NCI-H2107 treated with DMSO at 0.1 percent for 48 hours (cell line): ENCODE data around the gene MSLN.
"Not testable (repeated sequence)": the region's sequence is repeated elsewhere in the genome, so short reads cannot be mapped to it uniquely, and the experiment has no call there.

Experiments used
- DNase-seq: peaks from one replicate; lab custom pipeline; 2025; ENCODE audit not compliant: unreplicated experiment; lab: John Stamatoyannopoulos, UW

MSLN gene

DNA sequence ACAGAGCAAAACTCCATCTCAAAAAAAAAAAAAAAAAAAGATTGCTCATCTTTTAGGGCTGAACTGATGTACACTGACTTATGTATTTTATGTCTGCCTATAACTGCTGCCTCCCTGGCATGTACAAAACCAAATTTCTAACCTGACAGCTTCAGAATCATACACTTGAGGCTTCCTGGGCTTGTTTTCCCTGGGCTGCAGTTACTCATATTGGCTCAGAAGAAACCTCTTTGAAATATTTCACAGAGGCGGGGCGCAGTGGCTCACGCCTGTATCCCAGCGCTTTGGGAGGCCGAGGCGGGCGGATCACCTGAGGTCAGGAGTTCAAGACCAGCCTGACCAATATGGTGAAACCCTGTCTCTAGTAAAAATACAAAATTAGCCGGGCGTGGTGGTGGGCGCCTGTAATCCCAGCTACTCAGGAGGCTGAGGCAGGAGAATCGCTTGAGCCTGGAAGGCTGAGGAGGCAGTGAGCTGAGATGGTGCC, 6.4 kb upstream of the MSLN start:
- DNase-seq, result not testable (repeated sequence)

DNA sequence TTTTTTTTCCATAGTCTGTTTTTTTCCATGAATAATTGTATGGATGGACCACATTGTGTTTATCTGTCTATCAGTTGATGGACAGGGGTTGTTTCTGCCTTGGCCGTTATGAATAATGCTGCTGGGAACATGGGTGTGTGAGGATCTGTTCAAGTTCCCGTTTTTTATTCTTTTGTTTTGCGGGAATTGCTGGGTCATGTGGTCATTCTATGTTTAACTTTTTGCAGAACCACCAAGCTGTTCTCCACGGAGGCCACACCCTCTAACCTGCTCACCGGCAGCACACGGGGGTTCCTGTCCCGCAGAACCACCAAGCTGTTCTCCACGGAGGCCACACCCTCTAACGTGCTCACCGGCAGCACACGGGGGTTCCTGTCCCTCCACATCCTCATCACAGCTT, 5.9 kb upstream of the MSLN start:
- no peak for DNase-seq

- no peak for DNase-seq
Measured at GRCh38 chr16:756428-756827, 4.1 kb upstream of the MSLN start.

- DNase-seq, result peak; percentile 6
Measured at GRCh38 chr16:759110-759910, 1.2 kb upstream of the MSLN start.

DNA sequence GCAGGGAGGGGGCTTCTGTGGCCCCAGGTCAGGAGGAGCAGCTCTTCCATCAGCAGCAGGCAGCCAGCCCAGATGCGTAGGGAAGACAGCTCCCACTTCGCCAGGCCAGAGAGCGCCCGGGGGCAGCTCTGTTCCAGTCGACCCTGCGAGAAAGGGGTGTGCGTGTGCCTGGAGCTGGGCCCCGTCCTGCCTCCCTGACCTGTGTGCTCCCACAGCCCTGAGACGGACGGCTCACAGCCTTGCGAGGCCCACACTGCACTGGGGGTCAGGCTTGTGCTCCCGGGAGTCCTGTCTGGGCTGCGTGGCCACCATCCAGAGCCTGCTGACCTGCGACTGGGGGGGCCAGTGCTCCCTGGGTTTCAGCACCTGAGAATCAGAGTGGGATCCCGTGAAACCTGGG, 469 bp upstream of the MSLN start:
- no peak for DNase-seq

DNA sequence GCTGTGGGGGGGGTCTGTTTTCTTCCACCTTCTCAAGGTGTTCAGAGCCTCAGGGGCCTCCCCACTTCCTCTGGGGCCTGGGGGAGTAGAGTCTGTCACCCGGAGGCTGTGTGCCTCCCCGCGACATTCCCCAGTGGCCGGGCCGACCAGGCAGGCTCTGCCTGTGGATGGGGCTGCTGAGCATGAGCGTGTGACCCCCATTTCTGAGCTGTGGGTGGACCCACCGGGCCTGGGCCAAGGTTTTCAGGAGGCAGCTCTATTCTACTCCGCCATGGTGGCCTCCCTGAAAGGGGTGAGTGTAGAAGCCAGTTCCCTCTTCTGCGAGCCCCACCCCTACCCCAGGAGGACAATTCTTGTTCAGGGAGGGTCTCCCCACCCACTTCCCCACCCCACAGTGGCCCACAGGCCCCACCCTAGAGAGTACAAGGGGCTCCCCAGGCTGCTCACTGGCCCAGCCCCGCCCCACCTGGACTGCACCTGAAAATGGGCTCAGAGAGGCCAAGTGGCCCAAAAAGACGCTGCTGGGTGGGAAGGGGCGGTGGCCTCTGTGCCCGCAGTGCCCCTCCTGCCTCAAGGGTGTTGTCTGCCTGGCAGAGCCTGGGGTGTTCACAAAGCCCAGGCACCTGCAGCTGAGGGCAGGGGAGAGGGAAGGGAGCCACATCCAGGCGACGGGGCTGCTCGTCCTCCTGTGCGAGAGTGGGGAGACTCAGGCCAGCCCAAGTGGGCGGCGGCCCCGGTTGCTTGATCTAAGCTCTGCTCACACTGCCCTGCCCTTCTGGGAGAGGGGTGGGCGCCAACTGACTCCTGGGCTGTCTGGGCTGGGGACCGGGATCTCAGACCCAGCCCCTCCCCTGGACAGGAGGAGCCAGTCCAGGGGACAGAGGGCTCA, 1.3 kb downstream of the MSLN start:
- DNase-seq, result no peak

DNA sequence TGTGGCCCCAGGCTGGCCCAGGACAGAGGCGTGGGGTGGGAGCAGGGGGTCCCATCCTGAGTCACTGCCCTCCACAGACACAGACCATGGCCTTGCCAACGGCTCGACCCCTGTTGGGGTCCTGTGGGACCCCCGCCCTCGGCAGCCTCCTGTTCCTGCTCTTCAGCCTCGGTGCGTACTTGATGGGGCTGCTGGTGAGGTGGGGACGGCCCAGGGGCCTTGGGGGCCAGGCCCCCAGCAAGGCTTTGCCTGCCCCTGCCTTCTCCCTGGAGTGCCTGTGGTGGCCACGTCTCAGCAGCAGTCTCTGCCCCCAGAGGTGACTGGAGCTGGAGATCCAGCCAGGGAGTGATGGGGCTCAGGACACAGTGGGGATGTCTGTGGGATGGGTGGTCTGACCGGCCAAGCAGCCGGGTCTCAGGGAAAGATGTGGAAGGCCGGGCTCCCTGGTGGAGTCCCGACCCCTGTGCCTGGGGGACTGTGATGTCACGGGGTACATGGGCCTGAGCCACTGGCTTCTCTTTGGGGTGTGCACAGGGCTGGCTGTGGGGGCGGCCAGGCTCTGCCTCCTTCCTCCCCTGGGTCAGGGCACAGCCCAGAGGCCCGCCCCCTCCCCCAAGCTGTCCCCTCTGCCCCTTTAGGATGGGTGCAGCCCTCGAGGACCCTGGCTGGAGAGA, 2.2 kb downstream of the MSLN start:
- DNase-seq, result no peak

- no peak for DNase-seq
Measured at GRCh38 chr16:763369-764183, 3.0 kb downstream of the MSLN start.

DNA sequence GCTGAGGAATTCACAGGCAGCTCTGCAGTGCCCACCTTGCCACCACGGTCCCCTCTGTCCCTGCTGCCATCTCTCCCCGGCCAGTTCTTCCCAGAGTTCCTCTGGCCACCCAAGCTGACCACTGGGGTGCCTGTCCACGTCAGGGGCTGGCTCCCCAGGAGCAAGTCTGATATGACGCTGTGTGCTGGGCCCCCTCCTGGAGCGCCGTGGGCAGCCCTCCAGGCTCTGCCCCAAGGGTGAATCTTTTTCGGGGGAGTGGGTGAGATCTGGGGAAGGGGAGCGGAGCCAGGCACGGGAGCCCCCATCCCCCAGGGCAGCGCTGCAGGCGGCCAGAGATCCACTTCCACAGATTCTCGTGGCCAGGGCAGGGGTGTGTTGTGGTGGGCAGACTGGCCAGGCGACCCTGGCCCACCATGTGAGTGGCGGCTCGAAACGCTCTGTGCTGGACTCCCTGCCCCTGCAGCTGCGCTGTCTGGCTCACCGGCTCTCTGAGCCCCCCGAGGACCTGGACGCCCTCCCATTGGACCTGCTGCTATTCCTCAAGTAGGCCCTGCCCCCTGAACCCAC, 3.7 kb downstream of the MSLN start:
- no peak for DNase-seq

DNA sequence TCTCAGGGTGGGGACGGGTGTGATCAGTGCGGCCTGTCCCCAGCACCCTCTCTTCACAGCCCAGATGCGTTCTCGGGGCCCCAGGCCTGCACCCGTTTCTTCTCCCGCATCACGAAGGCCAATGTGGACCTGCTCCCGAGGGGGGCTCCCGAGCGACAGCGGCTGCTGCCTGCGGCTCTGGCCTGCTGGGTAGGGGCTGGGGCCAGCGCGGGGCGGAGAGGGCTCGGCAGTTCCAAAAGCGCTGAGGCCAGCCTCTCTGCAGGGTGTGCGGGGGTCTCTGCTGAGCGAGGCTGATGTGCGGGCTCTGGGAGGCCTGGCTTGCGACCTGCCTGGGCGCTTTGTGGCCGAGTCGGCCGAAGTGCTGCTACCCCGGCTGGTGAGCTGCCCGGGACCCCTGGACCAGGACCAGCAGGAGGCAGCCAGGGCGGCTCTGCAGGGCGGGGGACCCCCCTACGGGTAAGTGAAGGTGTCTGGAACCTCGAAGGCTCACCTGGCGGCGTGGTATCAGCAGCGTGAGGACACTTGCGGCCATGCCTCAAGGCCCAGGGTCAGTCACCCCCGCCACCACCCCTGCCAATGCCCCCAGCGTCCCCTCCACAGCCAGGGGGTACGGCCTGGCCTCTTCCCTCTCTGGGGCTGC, 4.4 kb downstream of the MSLN start:
- DNase-seq, result no peak

- DNase-seq, result no peak
Measured at GRCh38 chr16:765488-765865, 4.9 kb downstream of the MSLN start.

- no peak for DNase-seq
Measured at GRCh38 chr16:766008-766819, 5.7 kb downstream of the MSLN start.

DNA sequence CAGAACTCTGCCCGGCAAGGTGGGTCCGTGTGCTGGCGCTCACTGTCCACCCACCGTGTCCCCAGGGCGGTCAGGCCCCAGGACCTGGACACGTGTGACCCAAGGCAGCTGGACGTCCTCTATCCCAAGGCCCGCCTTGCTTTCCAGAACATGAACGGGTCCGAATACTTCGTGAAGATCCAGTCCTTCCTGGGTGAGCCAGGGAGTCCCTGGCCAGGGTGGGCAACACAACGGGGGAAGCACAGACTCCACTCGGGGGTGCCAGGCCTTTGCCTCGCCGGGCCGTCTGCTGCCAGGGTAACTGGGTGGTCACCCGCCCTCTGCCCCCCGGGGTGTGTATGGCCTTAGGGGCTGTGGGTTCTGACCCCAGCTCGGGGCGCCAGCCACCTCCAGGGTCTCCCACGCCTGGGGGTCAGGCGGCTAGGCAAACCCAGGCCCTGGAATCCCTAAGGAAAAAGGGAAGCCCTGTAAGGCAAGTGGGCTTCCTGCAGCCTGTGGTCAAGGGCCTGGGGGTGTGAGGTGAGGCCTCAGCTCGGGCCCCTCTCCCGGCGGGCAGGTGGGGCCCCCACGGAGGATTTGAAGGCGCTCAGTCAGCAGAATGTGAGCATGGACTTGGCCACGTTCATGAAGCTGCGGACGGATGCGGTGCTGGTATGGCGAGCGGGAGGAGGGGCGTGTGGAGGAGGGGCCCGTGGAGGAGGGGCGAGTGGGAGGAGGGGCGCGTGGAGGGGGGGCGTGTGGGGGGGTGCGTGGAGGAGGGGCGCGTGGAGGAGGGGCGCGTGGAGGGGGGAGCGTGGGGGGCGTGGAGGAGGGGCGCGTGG, 6.5 kb downstream of the MSLN start:
- no peak for DNase-seq

- no peak for DNase-seq
Measured at GRCh38 chr16:767743-768235, 7.3 kb downstream of the MSLN start.

- no peak for DNase-seq
Measured at GRCh38 chr16:768428-768827, 7.9 kb downstream of the MSLN start.

DNA sequence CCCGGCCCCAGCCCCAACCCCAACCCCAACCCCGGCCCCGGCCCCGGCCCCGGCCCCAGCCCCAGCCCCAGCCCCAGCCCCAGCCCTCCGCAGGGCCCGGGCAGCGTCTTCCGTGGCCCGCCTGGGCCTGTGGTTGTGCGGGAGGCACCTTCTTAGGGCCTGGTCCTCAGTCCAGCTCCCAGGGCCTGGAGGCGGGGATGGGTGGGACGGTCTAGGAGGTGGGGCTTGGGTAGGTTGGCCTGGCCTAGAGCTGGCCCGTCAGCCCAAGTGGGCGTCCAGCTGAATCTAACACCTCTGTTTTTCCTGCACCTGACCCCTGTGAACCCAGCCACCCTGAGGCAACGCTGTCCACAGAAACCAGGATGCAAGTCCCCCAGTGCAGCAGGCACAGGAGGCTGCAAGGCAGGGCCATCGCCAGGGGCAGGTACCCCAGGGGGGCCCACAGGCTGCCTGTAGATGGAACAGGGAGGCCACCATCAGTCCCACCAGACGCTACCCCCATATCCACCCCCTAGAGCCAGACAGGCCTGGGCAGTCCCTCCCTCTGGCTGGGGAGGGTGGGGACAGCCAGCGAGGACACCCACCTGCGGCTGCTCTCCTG, 8.8 kb downstream of the MSLN start:
- no peak for DNase-seq

GRCh38 chr16:769934-770333, 9.4 kb downstream of the MSLN start:
- no peak for DNase-seq

- DNase-seq, result no peak
Measured at GRCh38 chr16:770411-770810, 9.9 kb downstream of the MSLN start.
